Astrocyte (in vitro differentiated cells and primary cell): ENCODE measurements around the gene REEP6.

ENCODE experiments used
- EZH2 ChIP-seq: IDR thresholded peaks from 2 replicates; pipeline ENCODE4 v1.6.1; 2012; ENCODE audit warnings: mild to moderate bottlenecking, low read length, inconsistent platforms; ENCODE audit not compliant: insufficient read depth
- TF ChIP-seq, protein P1 (sequence below): IDR thresholded peaks from 2 replicates; pipeline ENCODE4 v1.5.1; 2011; ENCODE audit warnings: low read depth, mild to moderate bottlenecking, inconsistent platforms, low read length, moderate library complexity; ENCODE audit not compliant: insufficient read depth

DNA sequence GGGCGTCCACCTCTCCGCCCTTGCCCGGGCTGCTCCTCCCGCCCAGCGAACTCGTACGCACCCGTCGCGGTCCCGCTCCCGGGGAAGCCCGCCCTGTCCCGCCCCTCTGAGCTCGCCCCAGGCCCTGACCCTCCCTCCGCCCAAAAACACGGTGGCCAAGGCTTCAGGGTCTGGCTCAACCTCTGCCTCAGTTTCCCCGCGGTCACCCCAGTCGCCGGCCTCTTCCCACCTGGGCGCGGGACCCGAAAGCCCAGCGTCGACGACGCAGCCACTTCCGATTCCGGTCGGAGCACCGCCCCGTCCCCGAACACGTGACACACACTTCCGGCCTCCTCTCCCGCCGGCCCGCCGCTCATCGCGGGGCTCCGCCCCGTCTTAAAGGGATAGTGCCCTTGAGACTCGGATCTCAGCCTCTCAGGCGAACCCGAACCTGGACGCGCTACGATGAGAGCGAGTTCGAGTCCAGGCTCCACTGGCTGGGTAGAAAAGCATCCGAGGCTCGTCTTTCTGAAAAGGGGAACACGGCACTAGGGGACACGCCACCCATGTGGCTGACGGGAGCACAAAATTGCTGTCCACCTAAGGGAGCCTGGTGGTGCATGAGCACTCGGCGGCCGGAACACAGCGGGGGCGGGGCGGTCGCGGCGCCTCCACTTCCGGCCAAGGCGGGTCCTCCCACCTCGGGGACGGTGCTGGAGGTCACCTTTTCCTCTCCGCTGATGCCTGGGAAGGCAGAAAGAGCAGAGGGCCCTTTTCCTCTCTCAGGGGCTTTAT lies 11.9 kb upstream of the REEP6 start, which contains the start of gene C19orf25:
- TF ChIP-seq, protein P1, sequence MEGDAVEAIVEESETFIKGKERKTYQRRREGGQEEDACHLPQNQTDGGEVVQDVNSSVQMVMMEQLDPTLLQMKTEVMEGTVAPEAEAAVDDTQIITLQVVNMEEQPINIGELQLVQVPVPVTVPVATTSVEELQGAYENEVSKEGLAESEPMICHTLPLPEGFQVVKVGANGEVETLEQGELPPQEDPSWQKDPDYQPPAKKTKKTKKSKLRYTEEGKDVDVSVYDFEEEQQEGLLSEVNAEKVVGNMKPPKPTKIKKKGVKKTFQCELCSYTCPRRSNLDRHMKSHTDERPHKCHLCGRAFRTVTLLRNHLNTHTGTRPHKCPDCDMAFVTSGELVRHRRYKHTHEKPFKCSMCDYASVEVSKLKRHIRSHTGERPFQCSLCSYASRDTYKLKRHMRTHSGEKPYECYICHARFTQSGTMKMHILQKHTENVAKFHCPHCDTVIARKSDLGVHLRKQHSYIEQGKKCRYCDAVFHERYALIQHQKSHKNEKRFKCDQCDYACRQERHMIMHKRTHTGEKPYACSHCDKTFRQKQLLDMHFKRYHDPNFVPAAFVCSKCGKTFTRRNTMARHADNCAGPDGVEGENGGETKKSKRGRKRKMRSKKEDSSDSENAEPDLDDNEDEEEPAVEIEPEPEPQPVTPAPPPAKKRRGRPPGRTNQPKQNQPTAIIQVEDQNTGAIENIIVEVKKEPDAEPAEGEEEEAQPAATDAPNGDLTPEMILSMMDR, result no peak
- no peak for TF ChIP-seq EZH2
